Gastrocnemius medialis (tissue), 4 donors: ENCODE data around the gene CACNA1B.

ENCODE experiments used
- POLR2A ChIP-seq, 2 donors: fragments of 450-650 bp; IDR thresholded peaks; one replicate each; pipeline ENCODE4 v1.6.1; 2017; ENCODE audit warnings: antibody characterized with exemption in 2 of 2, mild to moderate bottlenecking in 2 of 2, moderate library complexity in 2 of 2
- TF ChIP-seq, protein P1 (sequence below), 5 experiments: fragments of 450-650 bp in 3 of 5; fragments of 200-600 bp in 2 of 5; sonication (generic) in 2 of 5; IDR thresholded peaks in 4 of 5; conservative IDR thresholded peaks in 1 of 5; 1 replicate in 4 of 5; 2 replicates in 1 of 5; pipeline ENCODE4 v1.5.1; 2016 to 2019; ENCODE audit warnings: antibody characterized with exemption in 5 of 5, mild to moderate bottlenecking in 3 of 5, moderate library complexity in 3 of 5

DNA sequence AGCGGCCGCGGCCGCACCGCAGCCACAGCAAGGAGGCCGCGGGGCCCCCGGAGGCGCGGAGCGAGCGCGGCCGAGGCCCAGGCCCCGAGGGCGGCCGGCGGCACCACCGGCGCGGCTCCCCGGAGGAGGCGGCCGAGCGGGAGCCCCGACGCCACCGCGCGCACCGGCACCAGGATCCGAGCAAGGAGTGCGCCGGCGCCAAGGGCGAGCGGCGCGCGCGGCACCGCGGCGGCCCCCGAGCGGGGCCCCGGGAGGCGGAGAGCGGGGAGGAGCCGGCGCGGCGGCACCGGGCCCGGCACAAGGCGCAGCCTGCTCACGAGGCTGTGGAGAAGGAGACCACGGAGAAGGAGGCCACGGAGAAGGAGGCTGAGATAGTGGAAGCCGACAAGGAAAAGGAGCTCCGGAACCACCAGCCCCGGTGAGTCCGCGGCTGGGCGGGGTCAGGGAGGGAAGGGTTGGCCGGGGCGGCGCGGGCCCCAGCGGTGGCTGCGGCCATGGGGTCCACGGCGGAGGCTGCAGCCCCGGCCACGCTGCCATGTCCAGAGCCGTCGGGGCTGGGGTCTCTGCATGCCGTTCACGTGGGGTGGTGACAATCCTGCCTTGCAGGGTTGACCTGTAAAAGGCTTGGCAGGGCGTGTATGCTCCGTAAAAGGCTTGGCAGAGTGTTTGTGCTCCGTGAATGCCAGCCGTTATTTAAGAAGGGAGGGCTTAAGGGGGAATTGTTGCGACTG is 146.0 kb downstream of the CACNA1B start:
- TF ChIP-seq, protein P1, sequence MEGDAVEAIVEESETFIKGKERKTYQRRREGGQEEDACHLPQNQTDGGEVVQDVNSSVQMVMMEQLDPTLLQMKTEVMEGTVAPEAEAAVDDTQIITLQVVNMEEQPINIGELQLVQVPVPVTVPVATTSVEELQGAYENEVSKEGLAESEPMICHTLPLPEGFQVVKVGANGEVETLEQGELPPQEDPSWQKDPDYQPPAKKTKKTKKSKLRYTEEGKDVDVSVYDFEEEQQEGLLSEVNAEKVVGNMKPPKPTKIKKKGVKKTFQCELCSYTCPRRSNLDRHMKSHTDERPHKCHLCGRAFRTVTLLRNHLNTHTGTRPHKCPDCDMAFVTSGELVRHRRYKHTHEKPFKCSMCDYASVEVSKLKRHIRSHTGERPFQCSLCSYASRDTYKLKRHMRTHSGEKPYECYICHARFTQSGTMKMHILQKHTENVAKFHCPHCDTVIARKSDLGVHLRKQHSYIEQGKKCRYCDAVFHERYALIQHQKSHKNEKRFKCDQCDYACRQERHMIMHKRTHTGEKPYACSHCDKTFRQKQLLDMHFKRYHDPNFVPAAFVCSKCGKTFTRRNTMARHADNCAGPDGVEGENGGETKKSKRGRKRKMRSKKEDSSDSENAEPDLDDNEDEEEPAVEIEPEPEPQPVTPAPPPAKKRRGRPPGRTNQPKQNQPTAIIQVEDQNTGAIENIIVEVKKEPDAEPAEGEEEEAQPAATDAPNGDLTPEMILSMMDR (IDR thresholded peaks at IDR 0.05 in 4 of 5, conservative IDR thresholded peaks at IDR 0.05 in 1 of 5): no peak
- TF ChIP-seq POLR2A (IDR thresholded peaks at IDR 0.05): no peak
